GM13976 (cell line): ENCODE measurements around the gene OR2S2.
A peak's percentile ranks its signal among the peaks of the same experiment; 100 is the strongest.

ENCODE experiments used
- DNase-seq: peaks from one replicate; pipeline ENCODE4 v3.0.0; 2012; ENCODE audit warnings: low spot score
- CTCF ChIP-seq: IDR thresholded peaks from 2 replicates; pipeline ENCODE4 v1.5.1; 2012; ENCODE audit warnings: borderline replicate concordance, mild to moderate bottlenecking; ENCODE audit not compliant: insufficient read depth; ENCODE audit errors: extremely low read depth, missing control alignments, control extremely low read depth
- in situ Hi-C: fragments of 300-500 bp; cut with MboI; formaldehyde crosslinking; loops from one replicate; pipeline ENCODE4 v1.12.0; 2022; ENCODE audit warnings: low sequenced_read_pairs, mixed read lengths, inconsistent platforms; ENCODE audit not compliant: unreplicated experiment

The OR2S2 gene

GRCh38 chr9:35966433-35966832 is 8.5 kb upstream of the OR2S2 start:
- no peak for TF ChIP-seq CTCF
- in situ Hi-C loops, result no loop called here
- no peak for DNase-seq

GRCh38 chr9:35965011-35965410 is 7.1 kb upstream of the OR2S2 start:
- in situ Hi-C loops, result no loop called here
- DNase-seq, result no peak
- TF ChIP-seq CTCF, result no peak

DNA sequence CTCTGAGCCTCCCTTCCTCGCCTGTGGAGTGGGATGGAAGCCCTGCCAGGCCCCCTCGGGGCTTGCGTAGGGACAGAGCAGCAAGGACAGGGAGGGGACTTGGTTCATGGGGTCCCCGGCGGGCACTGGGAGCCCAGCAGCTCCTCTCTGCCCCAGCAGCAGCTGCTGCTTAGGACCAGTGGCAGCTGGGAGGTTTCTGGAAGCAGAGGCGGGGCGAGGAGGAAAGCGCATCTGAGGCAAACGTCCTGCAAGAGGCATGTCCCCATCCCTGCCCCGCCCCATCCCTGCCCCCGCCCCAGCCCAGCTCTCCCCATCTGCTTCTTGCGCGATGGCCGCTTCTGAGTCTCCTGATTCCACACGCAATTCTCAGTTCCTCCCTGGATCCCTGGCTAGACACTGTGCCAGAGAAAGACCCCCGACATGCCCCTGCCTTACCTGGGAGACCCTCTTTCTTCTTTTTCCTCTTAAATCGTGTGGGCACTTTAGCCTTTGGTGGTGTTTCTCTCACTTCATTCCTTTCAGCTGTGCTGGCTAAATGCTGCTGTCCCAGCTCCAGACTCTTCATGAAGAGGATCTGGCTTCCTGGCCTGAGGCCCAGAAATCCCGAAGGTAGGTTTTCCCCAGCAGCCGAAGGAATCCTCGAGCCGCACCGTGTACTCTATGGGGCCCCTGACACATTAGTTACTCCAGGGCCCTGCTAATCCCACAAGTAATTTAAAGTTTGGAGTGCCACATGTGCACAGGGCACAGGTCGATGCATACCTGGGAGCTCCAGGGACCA is 4.4 kb upstream of the OR2S2 start:
- in situ Hi-C loops, result no loop called here
- TF ChIP-seq CTCF, result no peak
- DNase-seq, result no peak

DNA sequence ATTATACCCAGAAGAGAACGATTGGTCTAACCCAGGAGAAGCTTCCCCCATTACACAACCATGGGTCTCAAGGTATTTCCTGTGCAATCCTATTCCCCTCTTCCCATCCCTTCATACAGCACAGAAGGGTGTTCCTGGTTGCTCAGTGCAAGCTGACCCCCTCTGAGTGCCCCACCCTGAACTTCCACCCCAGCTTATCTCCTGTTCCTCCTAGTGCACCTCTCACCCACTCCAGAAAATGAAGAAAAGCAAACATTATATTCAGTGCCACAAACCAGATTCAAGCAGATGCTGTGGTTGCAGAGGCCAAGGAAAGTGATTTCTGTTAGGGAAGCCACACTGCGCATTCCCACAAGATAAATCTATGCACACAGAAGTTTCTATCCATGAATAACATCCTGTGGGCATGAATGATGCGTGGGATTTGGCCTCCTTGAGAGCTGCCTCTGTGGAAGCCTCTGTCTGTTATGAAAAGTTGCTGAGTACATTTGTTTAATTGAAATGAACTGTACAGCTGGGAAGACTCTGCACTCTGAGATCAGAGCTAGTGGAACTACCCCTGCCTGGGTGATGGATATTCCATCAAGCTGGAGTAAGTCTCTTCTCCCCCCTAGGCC is 2.2 kb upstream of the OR2S2 start:
- TF ChIP-seq CTCF, result no peak
- in situ Hi-C loops, result no loop called here

GRCh38 chr9:35956651-35957050 is 1.3 kb downstream of the OR2S2 start:
- in situ Hi-C loops, result loop anchor here (10.0 kb wide), 1 partner anchor 68 kb away; no protein-coding TSS in a partner anchor
- TF ChIP-seq CTCF, result no peak
- no peak for DNase-seq

More for the DNA sequence above, 2.2 kb upstream of the OR2S2 start:
- no peak for DNase-seq

- in situ Hi-C loops, result loop anchor here (10.0 kb wide), 1 partner anchor 70 kb away; no protein-coding TSS in a partner anchor
- peak; percentile 79 for TF ChIP-seq CTCF
- DNase-seq, result peak; percentile 71
Observed at GRCh38 chr9:35954942-35955546, 2.9 kb downstream of the OR2S2 start.
